Glutamatergic neuron (in vitro differentiated cells): ENCODE data around the gene POLE. TPM values are rescaled to one million over a fixed set of nuclear protein-coding genes. Genes with fewer than 3 reads are reported as not detected.
A peak's percentile ranks its signal among the peaks of the same experiment; 100 is the strongest.

ENCODE experiments used
- DNase-seq: peaks from one replicate; pipeline ENCODE4 v3.0.0; 2022
- H3K27ac Mint-ChIP-seq: one replicate; pipeline ENCODE4 v1.8.0; 2020; ENCODE audit warnings: mild to moderate bottlenecking, mixed read lengths, inconsistent platforms; ENCODE audit not compliant: unreplicated experiment
- H3K27me3 Mint-ChIP-seq: one replicate; pipeline ENCODE4 v1.8.0; 2020; ENCODE audit warnings: mild to moderate bottlenecking, moderate library complexity, mixed read lengths, inconsistent platforms; ENCODE audit not compliant: unreplicated experiment
- H3K36me3 Mint-ChIP-seq: one replicate; pipeline ENCODE4 v1.8.0; 2020; ENCODE audit warnings: mild to moderate bottlenecking, mixed read lengths, inconsistent platforms; ENCODE audit not compliant: unreplicated experiment
- H3K4me1 Mint-ChIP-seq: one replicate; pipeline ENCODE4 v1.8.0; 2020; ENCODE audit warnings: mild to moderate bottlenecking, low read depth, mixed read lengths, inconsistent platforms; ENCODE audit not compliant: unreplicated experiment
- H3K4me3 Mint-ChIP-seq: one replicate; pipeline ENCODE4 v1.8.0; 2020; ENCODE audit warnings: mild to moderate bottlenecking, mixed read lengths, inconsistent platforms; ENCODE audit not compliant: unreplicated experiment
- H3K9me3 Mint-ChIP-seq: one replicate; pipeline ENCODE4 v1.8.0; 2020; ENCODE audit warnings: mild to moderate bottlenecking, moderate library complexity, mixed read lengths, inconsistent platforms; ENCODE audit not compliant: unreplicated experiment
- CTCF ChIP-seq: fragments of 200-600 bp; sonication (generic); IDR thresholded peaks from one replicate; pipeline ENCODE4 v1.5.0; 2021; ENCODE audit not compliant: partially characterized antibody, unreplicated experiment
- total RNA-seq: library from RNA; stranded (reverse); fragmentation: NEBNext Ultra II Directional; extraction: Animal tissue kit (Norgen Biotek cat#: 25700); gene quantifications from one replicate; pipeline ENCODE4 v1.2.1, GENCODE V29; 2021; ENCODE audit not compliant: unreplicated experiment

Gene POLE
- total RNA-seq, 1 donor from 2014 or later: 38.6 TPM

DNA sequence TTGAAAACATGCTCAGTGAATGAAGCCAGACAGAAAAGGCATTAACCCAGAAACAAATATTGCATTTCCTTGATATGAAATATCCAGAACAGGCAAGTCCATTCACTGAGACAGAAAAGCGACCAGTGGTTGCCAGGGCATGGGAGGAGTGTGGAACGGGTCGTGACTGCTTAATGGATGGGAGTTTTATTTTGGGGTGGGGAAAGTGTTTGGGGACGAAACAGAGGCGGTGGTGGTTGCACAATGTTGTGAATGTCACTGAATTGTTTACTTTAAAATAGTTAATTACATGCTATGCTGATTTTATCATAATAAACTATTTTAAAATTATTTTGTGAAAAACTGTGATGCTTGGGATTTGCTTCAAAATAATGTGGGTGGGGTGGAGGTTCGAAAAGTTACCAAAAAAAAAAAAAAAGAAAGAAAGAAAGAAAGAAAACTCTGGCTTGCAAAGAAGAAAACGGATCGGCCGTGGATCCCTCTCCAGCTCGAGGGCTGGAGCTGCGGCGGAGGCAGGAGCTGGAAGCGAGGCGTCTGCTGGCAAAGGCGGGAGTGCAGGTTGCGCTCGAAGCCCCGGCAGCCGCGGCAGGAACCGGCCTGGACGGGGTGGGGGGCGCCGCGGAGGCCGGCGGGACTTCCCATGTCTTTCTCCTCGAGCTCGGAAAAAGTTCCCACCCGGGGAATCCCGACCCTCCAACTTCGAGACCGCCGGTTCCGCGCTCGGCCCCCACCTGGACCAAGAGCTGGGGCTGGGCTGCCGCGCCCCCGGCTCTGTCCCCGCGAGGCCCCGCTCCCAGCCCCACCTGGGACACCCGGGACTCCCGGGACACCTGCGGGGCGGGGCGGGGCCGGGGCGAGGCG lies 69.1 kb downstream of the POLE start:
- H3K9me3 Mint-ChIP-seq: peaks cover 4% of the 10 kb centered on the region
- peak overlapping the region; percentile 82 for H3K4me3 Mint-ChIP-seq
- H3K27me3 Mint-ChIP-seq: peaks cover 19% of the 10 kb centered on the region
- no peak for DNase-seq
- no peaks in the 10 kb centered on the region for H3K36me3 Mint-ChIP-seq
- H3K27ac Mint-ChIP-seq: no peak overlapping the region
- peaks cover 13% of the 10 kb centered on the region for H3K4me1 Mint-ChIP-seq
- TF ChIP-seq CTCF: no peak

GRCh38 chr12:132617135-132617701 lies 69.9 kb downstream of the POLE start:
- H3K4me3 Mint-ChIP-seq: peak overlapping the region; percentile 46
- peaks cover 14% of the 10 kb centered on the region for H3K27me3 Mint-ChIP-seq
- DNase-seq: no peak
- no peak overlapping the region for H3K27ac Mint-ChIP-seq
- H3K36me3 Mint-ChIP-seq: no peaks in the 10 kb centered on the region
- H3K9me3 Mint-ChIP-seq: peaks cover 5% of the 10 kb centered on the region
- peaks cover 10% of the 10 kb centered on the region for H3K4me1 Mint-ChIP-seq
- no peak for TF ChIP-seq CTCF

GRCh38 chr12:132615579-132616038 lies 71.5 kb downstream of the POLE start:
- no peak for TF ChIP-seq CTCF
- H3K9me3 Mint-ChIP-seq: peaks cover 5% of the 10 kb centered on the region
- H3K36me3 Mint-ChIP-seq: no peaks in the 10 kb centered on the region
- DNase-seq: no peak
- no peak overlapping the region for H3K4me3 Mint-ChIP-seq
- peaks cover 8% of the 10 kb centered on the region for H3K4me1 Mint-ChIP-seq
- H3K27me3 Mint-ChIP-seq: peaks cover 9% of the 10 kb centered on the region
- H3K27ac Mint-ChIP-seq: no peak overlapping the region

DNA sequence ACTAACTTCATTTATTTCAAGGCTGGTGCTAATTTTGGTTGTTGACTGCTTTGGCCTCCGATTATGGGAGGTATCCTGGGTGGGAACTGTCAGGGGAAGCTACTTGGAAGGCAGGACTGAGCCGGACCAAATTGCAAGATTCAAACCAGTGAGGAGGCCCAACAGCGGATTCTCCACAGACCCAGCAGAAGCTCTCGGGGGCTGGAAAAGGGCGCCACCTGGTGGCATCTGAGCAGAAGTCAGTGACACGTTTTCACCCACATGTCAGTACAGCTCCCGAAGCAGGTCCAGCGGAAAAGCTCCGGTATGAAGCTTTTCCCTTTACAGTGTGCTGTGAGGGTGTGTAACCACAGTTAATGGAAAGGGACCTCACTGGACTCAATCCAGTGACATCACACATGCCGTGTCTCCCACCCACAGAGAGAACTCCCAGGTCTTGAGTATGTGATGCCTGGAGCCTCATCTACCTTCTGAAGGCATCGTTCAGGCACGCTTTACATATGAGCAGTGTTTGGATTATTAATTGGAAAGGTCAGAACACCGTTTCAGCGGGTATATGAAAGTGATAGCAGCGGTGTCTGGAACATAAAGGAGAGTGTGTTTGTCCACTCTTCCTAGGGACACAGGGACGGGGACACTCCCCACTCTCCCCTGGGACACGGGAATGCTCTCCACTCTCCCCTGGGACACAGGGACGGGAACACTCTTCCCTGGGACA lies 72.1 kb downstream of the POLE start:
- Mint-ChIP-seq H3K4me3 (no peak overlapping the region), H3K36me3 (no peaks in the 10 kb centered on the region), H3K4me1 (peaks cover 8% of the 10 kb centered on the region), H3K27ac (no peak overlapping the region), H3K27me3 (peaks cover 9% of the 10 kb centered on the region), H3K9me3 (peaks cover 5% of the 10 kb centered on the region)
- DNase-seq: peak; percentile 87
- peak; percentile 88 for TF ChIP-seq CTCF
